ENCODE measurements around the gene TMEM170A.

Gene TMEM170A

DNA sequence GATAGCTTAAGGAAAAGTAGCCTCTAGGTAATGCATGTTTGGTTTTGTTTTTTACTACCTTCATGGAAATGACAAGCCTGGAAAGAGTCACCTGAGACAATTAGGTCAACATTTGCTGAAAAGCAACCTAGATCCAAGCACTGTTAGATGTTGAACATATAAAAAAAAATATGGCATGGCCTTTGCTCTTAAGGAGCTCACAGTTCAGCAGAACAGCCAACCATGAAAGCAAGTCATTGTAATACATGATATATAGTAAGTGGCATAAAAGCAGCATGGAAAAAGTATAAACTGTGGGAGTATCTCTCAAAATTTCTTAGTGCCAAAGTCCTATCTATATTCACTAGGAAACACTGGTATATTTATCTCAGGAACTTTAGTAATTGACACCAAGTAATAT, 62.8 kb downstream of the TMEM170A start:
- H3K4me1 Mint-ChIP-seq, result peaks cover 14% of the 10 kb centered on the region
- peaks cover 5% of the 10 kb centered on the region for H3K36me3 Mint-ChIP-seq
- no peaks in the 10 kb centered on the region for H3K27me3 Mint-ChIP-seq
- peak overlapping the region; percentile 51 for H3K4me3 Mint-ChIP-seq
- H3K9me3 Mint-ChIP-seq, result no peaks in the 10 kb centered on the region
- H3K27ac Mint-ChIP-seq, result peak overlapping the region; percentile 98

DNA sequence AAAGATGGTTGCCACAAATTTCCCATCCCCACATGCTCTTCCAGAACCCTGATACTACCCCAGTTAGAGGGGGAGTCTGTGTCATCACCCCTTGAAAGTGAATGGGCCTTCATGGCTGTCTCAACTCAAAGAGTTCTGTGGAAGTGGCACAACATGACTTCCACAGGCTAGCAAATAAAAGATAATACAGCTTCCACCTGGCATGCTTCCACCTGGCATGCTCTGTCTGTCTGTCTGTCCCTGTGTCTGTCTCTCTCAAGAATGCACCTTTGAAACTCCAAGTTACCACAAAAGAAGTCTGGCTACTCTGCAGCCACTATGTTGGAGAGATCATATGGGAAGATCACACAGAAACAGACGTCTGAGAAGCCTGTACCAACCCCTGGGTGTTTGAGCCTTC, 66.2 kb downstream of the TMEM170A start:
- no peak overlapping the region for H3K27ac Mint-ChIP-seq
- peaks cover 8% of the 10 kb centered on the region for H3K36me3 Mint-ChIP-seq

GRCh38 chr16:75394941-75395340, 69.5 kb downstream of the TMEM170A start:
- Mint-ChIP-seq H3K4me3 (no peak overlapping the region), H3K4me1 (no peaks in the 10 kb centered on the region), H3K27me3 (no peaks in the 10 kb centered on the region), H3K27ac (no peak overlapping the region), H3K36me3 (peaks cover 13% of the 10 kb centered on the region), H3K9me3 (no peaks in the 10 kb centered on the region)

More for the DNA sequence above, 66.2 kb downstream of the TMEM170A start:
- H3K9me3 Mint-ChIP-seq, result no peaks in the 10 kb centered on the region
- no peak overlapping the region for H3K4me3 Mint-ChIP-seq
- H3K4me1 Mint-ChIP-seq, result peaks cover 14% of the 10 kb centered on the region
- no peaks in the 10 kb centered on the region for H3K27me3 Mint-ChIP-seq
